Measurements from ENCODE around the gene DNAAF8.

Gene DNAAF8

DNA sequence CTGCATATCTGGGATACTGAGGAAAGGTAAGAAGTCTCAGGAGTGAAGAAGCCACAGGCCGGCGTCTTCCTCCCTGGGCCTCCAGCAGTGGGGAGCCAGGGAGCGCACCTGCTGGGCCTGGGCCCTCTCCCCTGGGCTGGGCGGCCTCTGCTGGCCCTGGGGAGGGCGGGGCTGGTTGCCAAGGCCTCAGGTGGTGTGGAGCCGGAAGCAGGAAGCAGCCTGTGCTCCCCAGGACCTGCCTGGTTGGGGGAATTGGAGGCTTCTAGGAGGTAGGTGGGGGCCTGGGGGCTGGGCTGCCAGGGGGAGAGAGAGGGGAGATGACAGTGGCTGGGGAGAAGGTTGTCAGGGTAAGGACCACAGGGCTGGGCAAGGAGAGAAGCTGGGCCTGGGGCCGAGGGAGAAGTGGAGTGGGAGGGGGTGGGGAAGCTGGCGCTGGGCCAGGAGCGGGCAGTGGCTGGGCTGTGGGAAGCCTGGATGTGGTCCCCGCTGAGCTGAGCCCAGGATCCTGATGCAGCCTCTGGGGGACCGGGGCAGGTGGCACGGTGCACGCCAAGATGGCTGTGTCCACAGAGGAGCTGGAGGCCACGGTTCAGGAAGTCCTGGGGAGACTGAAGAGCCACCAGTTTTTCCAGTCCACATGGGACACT, 61.0 kb downstream of the DNAAF8 start, which contains the start of gene SMIM22:
SMIM22 (plus strand) TSS at position 189 of the 647 bp plus-strand sequence; CDS start at position 555, 366 bp downstream.
- no peak within 1 kb of the TSS for H3K4me3 ChIP-seq (ENCODE audit: low read length)
- DNase-seq (ENCODE audit: low read depth, low spot score): no peak

GRCh38 chr16:4795828-4796572, 61.7 kb downstream of the DNAAF8 start:
- no peak overlapping the region for H3K4me3 ChIP-seq (ENCODE audit: low read length)
- no peak for DNase-seq (ENCODE audit: low read depth, low spot score)

GRCh38 chr16:4796982-4797804, 62.9 kb downstream of the DNAAF8 start:
- no peak overlapping the region for H3K4me3 ChIP-seq (ENCODE audit: low read length)
- no peak for DNase-seq (ENCODE audit: low read depth, low spot score)

GRCh38 chr16:4797805-4798252, 63.5 kb downstream of the DNAAF8 start:
- H3K4me3 ChIP-seq (ENCODE audit: low read length): no peak overlapping the region
- no peak for DNase-seq (ENCODE audit: low read depth, low spot score)

DNA sequence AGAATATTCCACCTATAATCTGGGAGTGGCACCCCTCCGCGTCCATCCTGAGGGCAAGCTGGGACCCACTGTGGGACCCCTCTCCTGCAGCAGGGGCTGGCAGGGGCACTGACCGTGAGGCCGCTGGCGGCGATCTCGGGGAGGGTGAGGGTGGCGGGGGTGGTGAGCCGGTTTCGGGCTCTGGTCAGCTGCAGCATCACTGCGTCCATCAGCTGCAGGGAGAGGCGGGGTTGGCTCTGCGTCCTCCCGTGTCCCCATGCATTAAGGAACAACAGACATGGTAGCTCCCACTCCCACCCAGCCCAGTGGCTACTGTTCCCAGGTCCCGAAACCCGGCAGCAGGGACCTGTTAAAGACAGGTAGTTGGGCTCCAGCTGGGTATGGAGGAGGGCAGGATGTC, 64.1 kb downstream of the DNAAF8 start:
- no peak for DNase-seq (ENCODE audit: low read depth, low spot score)
- H3K4me3 ChIP-seq (ENCODE audit: low read length): no peak overlapping the region
